ENCODE data around the gene OBSCN.

OBSCN gene

DNA sequence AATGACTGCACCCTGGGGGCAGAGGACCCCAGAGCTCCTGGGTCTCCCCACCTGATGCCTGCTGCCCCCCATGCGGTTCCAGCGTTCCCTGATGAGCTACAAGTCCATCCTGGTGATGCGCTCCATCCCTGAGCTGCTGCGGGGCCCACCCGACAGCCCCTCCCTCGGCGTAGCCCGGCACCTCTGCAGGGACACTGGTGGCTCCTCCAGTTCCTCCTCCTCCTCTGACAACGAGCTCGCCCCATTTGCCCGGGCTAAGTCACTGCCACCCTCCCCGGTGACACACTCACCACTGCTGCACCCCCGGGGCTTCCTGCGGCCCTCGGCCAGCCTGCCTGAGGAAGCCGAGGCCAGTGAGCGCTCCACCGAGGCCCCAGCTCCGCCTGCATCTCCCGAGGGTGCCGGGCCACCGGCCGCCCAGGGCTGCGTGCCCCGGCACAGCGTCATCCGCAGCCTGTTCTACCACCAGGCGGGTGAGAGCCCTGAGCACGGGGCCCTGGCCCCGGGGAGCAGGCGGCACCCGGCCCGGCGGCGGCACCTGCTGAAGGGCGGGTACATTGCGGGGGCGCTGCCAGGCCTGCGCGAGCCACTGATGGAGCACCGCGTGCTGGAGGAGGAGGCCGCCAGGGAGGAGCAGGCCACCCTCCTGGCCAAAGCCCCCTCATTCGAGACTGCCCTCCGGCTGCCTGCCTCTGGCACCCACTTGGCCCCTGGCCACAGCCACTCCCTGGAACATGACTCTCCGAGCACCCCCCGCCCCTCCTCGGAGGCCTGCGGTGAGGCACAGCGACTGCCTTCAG lies 163.3 kb downstream of the OBSCN start:
- no peak for TF ChIP-seq POU2F2 (IDR thresholded peaks at IDR 0.05; ENCODE audit: low read depth, low read length)
- no peak for TF ChIP-seq TAF1 (IDR thresholded peaks at IDR 0.05; ENCODE audit: low read depth, low read length)
- DNase-seq (ENCODE audit: insufficient read length, low spot score), result no peak
- no peak for FAIRE-seq

DNA sequence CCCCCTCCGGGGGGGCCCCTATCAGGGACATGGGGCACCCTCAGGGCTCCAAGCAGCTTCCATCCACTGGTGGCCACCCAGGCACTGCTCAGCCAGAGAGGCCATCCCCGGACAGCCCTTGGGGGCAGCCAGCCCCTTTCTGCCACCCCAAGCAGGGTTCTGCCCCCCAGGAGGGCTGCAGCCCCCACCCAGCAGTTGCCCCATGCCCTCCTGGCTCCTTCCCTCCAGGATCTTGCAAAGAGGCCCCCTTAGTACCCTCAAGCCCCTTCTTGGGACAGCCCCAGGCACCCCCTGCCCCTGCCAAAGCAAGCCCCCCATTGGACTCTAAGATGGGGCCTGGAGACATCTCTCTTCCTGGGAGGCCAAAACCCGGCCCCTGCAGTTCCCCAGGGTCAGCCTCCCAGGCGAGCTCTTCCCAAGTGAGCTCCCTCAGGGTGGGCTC lies 163.9 kb downstream of the OBSCN start:
- FAIRE-seq (no peak), DNase-seq (ENCODE audit: insufficient read length, low spot score) (no peak)
- TF ChIP-seq POU2F2 (IDR thresholded peaks at IDR 0.05; ENCODE audit: low read depth, low read length), result no peak
- no peak for TF ChIP-seq POLR2A (IDR thresholded peaks at IDR 0.05; ENCODE audit: low read depth, low read length)
- no peak for TF ChIP-seq POLR2AphosphoS5 (IDR thresholded peaks at IDR 0.05; ENCODE audit: low read depth, low read length)
- no peak for TF ChIP-seq SPI1 (IDR thresholded peaks at IDR 0.05; ENCODE audit: low read depth, low read length)
- TF ChIP-seq TAF1 (IDR thresholded peaks at IDR 0.05; ENCODE audit: low read depth, low read length), result no peak
- no peak for TF ChIP-seq PAX5 (IDR thresholded peaks at IDR 0.05; ENCODE audit: insufficient read depth, low read length, severe bottlenecking)

DNA sequence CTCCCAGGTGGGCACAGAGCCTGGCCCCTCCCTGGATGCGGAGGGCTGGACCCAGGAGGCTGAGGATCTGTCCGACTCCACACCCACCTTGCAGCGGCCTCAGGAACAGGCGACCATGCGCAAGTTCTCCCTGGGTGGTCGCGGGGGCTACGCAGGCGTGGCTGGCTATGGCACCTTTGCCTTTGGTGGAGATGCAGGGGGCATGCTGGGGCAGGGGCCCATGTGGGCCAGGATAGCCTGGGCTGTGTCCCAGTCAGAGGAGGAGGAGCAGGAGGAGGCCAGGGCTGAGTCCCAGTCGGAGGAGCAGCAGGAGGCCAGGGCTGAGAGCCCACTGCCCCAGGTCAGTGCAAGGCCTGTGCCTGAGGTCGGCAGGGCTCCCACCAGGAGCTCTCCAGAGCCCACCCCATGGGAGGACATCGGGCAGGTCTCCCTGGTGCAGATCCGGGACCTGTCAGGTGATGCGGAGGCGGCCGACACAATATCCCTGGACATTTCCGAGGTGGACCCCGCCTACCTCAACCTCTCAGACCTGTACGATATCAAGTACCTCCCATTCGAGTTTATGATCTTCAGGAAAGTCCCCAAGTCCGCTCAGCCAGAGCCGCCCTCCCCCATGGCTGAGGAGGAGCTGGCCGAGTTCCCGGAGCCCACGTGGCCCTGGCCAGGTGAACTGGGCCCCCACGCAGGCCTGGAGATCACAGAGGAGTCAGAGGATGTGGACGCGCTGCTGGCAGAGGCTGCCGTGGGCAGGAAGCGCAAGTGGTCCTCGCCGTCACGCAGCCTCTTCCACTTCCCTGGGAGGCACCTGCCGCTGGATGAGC lies 164.5 kb downstream of the OBSCN start:
- DNase-seq (ENCODE audit: insufficient read length, low spot score) (no peak), FAIRE-seq (no peak)
- TF ChIP-seq POLR2AphosphoS5 (IDR thresholded peaks at IDR 0.05; ENCODE audit: low read depth, low read length), result no peak
- TF ChIP-seq POU2F2 (IDR thresholded peaks at IDR 0.05; ENCODE audit: low read depth, low read length), result no peak
- no peak for TF ChIP-seq POLR2A (IDR thresholded peaks at IDR 0.05; ENCODE audit: low read depth, low read length)
- TF ChIP-seq SPI1 (IDR thresholded peaks at IDR 0.05; ENCODE audit: low read depth, low read length), result no peak
- TF ChIP-seq TAF1 (IDR thresholded peaks at IDR 0.05; ENCODE audit: low read depth, low read length), result no peak
- no peak for TF ChIP-seq PAX5 (IDR thresholded peaks at IDR 0.05; ENCODE audit: insufficient read depth, low read length, severe bottlenecking)

DNA sequence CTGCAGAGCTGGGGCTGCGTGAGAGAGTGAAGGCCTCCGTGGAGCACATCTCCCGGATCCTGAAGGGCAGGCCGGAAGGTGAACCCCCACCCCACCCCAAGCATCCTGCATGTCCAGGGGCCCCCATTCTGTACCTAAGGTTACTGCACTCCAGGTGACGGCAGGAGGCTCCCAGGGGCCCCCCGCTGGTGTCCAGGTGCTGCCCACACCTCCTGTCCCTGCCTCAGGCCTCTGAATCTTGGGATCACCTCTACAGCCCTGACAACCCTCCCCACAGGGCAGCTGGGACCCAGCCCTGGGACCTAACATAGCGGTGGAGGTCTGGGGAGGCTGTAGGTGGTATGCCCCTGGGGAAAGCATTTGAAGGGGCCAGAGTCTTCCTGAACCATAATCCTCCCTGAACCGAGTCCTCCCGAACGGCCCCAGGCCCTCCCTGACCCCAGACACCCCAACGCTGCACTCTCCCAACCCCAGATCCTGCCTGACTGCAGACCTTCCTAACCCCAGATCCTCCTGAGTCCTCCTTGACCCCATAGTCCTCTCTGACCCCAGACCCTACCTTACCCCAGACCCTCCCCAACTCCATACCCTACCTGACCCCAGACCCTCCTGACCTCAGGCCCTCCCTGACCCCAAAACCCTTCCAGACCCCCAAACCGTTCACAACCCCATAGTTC lies 165.3 kb downstream of the OBSCN start:
- DNase-seq (ENCODE audit: insufficient read length, low spot score), result no peak
- no peak for TF ChIP-seq SPI1 (IDR thresholded peaks at IDR 0.05; ENCODE audit: low read depth, low read length)
- FAIRE-seq, result no peak

DNA sequence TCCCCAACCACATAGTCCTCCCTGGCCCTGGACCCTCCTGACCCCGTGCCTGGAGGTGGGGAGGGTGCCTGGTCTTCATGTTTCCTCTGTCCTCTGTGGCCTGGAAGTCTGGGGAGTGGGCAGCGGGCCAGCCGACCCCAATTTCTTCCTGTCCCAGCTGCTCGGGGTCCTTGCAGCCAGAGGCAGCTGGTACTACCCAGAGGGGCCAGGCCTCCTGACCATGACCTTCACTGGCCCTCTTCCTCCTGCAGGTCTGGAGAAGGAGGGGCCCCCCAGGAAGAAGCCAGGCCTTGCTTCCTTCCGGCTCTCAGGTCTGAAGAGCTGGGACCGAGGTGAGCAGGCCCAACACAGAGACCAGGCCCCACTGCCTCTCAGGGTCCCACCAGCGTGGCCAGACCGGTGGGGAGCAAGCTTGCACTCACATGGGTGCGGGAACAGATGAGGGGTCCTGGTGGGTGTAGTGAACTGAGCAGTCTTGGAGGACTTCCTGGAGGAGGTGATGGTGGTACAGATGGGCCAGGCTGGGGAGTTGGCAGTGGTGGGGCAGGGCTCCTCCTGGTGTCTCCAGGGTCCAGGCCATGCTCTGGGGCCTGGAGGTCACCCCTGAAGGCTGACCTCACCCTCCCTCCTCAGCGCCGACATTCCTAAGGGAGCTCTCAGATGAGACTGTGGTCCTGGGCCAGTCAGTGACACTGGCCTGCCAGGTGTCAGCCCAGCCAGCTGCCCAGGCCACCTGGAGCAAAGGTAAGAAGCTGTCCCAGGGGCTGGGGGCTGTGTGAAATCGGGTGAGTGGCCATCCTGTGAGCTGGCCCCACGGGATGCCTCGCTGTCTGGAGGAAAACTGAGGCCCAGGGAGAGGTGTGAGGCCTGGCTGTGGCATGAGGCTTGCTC lies 166.1 kb downstream of the OBSCN start:
- no peak for TF ChIP-seq POLR2A (IDR thresholded peaks at IDR 0.05; ENCODE audit: low read depth, low read length)
- no peak for TF ChIP-seq POU2F2 (IDR thresholded peaks at IDR 0.05; ENCODE audit: low read depth, low read length)
- no peak for TF ChIP-seq PAX5 (IDR thresholded peaks at IDR 0.05; ENCODE audit: insufficient read depth, low read length, severe bottlenecking)
- no peak for TF ChIP-seq SPI1 (IDR thresholded peaks at IDR 0.05; ENCODE audit: low read depth, low read length)
- no peak for TF ChIP-seq TAF1 (IDR thresholded peaks at IDR 0.05; ENCODE audit: low read depth, low read length)
- no peak for TF ChIP-seq POLR2AphosphoS5 (IDR thresholded peaks at IDR 0.05; ENCODE audit: low read depth, low read length)
- no peak for DNase-seq (ENCODE audit: insufficient read length, low spot score)
- FAIRE-seq, result no peak

DNA sequence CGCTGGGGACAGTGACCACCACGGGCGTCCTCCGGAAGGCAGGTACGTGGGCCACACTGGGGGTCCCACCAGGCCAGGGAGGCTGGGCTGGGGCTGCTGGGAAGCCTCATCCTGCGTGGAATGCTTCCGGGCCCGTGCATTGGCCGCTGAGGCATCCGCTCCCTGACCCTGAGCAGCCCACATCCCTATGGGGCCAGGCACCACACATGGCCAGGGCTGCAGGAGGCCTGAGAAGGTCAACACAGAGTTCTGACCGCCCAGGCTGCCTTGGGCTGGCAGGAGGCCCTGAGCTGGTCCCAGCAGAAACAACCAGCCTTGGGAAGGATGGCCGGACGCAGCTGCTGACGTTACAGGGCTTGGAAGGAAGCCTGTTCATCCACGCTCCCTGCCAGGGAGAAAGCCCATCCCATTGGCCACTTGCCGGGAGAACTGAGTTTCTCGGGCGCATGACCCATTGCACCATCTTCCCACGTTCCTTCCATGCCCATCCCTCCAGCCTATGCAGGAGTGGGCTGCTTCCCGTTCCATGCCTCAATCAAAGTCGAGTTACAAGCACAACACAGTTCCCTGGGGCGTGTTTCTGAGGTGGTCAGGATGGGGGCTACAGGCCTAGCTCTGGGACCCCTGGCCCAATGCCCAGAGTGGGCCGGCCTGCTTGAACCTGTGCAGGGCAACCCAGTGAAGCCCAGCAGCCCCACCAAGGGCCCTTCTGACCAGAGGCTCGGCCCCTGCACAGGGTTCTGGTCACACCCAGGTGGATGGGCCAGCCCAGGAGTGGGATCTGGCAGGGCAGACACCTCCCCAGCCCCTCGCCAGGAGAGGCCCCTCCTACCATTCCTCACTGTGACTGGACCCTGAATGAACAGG lies 167.1 kb downstream of the OBSCN start:
- DNase-seq (ENCODE audit: insufficient read length, low spot score) (no peak), FAIRE-seq (no peak)
- TF ChIP-seq PAX5 (IDR thresholded peaks at IDR 0.05; ENCODE audit: insufficient read depth, low read length, severe bottlenecking) (no peak), POLR2AphosphoS5 (IDR thresholded peaks at IDR 0.05; ENCODE audit: low read depth, low read length) (no peak), POU2F2 (IDR thresholded peaks at IDR 0.05; ENCODE audit: low read depth, low read length) (no peak), POLR2A (IDR thresholded peaks at IDR 0.05; ENCODE audit: low read depth, low read length) (no peak), SPI1 (IDR thresholded peaks at IDR 0.05; ENCODE audit: low read depth, low read length) (no peak), TAF1 (IDR thresholded peaks at IDR 0.05; ENCODE audit: low read depth, low read length) (no peak)

DNA sequence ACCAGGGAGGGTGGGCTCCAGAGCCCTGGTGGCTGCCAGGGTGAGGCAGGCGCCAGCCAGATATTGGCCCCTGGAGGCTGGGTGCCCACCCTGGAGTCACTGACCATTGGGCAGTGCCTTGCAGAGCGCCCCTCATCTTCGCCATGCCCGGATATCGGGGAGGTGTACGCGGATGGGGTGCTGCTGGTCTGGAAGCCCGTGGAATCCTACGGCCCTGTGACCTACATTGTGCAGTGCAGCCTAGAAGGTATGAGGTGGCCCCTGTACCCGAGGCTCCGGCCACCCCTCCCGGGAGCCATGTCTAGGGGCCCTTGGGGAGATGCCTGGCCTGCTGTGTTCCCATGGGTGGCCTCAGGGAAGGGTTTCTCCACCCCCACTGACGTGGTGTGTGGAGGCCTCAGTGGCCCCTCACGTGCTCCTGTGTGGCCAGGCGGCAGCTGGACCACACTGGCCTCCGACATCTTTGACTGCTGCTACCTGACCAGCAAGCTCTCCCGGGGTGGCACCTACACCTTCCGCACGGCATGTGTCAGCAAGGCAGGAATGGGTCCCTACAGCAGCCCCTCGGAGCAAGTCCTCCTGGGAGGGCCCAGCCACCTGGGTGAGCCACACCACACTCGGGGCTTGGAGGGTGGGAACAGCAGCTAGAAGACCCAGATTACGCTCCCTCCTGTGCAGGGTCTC lies 167.9 kb downstream of the OBSCN start:
- FAIRE-seq (no peak), DNase-seq (ENCODE audit: insufficient read length, low spot score) (no peak)
- TF ChIP-seq PAX5 (IDR thresholded peaks at IDR 0.05; ENCODE audit: insufficient read depth, low read length, severe bottlenecking) (no peak), SPI1 (IDR thresholded peaks at IDR 0.05; ENCODE audit: low read depth, low read length) (no peak), POLR2AphosphoS5 (IDR thresholded peaks at IDR 0.05; ENCODE audit: low read depth, low read length) (no peak), POU2F2 (IDR thresholded peaks at IDR 0.05; ENCODE audit: low read depth, low read length) (no peak)

DNA sequence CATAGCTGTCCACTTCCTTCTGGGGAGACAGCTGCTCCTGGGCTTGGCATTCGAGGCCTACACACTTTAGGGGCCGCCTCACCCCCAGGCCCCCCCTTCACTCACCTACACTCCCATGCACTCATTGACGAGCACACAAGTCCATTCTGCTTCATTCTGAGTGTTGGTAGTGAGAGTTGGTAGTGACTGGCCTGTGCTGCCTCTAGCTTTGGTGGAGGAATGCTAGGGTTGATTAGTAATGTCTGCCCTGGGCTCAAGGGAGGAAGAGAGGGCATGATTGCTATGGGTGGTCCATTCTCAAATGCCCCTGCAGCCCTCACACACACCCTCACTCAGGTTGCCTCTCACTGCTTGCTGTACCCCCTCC lies 168.4 kb downstream of the OBSCN start:
- DNase-seq (ENCODE audit: insufficient read length, low spot score), result no peak
- TF ChIP-seq POLR2A (IDR thresholded peaks at IDR 0.05; ENCODE audit: low read depth, low read length) (no peak), TAF1 (IDR thresholded peaks at IDR 0.05; ENCODE audit: low read depth, low read length) (no peak), POU2F2 (IDR thresholded peaks at IDR 0.05; ENCODE audit: low read depth, low read length) (no peak), POLR2AphosphoS5 (IDR thresholded peaks at IDR 0.05; ENCODE audit: low read depth, low read length) (no peak), PAX5 (IDR thresholded peaks at IDR 0.05; ENCODE audit: insufficient read depth, low read length, severe bottlenecking) (no peak), SPI1 (IDR thresholded peaks at IDR 0.05; ENCODE audit: low read depth, low read length) (no peak)
- FAIRE-seq, result no peak

Data from GM12891 (cell line).